ENCODE measurements around the gene KLHL14.

DNA sequence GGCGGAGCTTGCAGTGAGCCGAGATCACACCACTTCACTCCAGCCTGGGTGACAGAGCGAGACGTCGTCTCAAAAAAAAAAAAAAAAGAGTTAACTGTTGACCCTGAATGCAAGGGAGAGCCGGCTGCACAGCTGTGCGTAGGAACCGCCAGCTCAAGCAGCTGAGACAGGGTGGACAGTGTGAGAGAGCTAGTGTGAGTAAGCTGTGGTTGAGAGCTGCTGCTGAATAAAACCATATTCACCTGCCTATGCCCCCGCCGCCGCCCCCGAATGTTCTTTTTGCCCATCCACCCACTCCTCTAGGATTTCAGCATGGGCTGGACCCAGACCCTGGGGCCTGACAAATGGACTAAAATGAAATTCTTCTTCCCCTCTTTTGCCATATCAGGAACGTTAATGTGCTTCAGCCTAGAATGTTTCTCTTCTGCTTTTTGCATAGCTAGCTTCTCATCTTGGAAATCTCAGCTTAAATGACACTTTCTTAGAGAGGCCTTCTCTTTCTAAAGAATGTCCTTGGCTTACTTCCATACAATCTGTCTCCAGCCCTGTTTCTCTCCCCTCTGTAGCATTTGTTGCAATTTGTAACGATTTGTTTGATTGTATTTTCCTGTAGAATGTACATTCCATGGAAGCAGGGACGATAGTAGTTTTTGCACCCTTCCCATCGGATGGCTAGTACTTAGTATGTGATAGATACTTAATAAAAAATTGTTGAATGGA lies 142.7 kb downstream of the KLHL14 start:
- TF ChIP-seq POLR2AphosphoS5 (IDR thresholded peaks at IDR 0.05) (no peak), POLR2A (IDR thresholded peaks at IDR 0.05) (no peak), CTCF (IDR thresholded peaks at IDR 0.05) (no peak)
